ENCODE results near the gene RAD51B. TPM values are rescaled to one million over a fixed set of nuclear protein-coding genes. Genes with fewer than 3 reads are reported as not detected.

RAD51B gene
- total and polyA plus RNA-seq, 9 donors: 21.6 to 70.1 (median 35.1) TPM

GRCh38 chr14:68473794-68474193, 654.2 kb downstream of the RAD51B start:
- DNase-seq: no peak
- H3K4me1 ChIP-seq (ENCODE audit: insufficient read depth): no peaks in the 10 kb centered on the region
- no peaks in the 10 kb centered on the region for H3K36me3 ChIP-seq
- H3K9me3 ChIP-seq: no peaks in the 10 kb centered on the region
- 81 to 91% (median 83%) methylated on average over 2 of the region's 2 CpGs for WGBS, 3 donors
- no peaks in the 10 kb centered on the region for H3K27me3 ChIP-seq
- H3K27ac ChIP-seq: no peak overlapping the region
- no peak overlapping the region for H3K4me3 ChIP-seq
- intact Hi-C loops (cut with DNase I): no loop called here
- no peak for TF ChIP-seq CTCF (IDR thresholded peaks at IDR 0.05)
- TF ChIP-seq EP300 (IDR thresholded peaks at IDR 0.05): no peak
- no peak for TF ChIP-seq POLR2A (IDR thresholded peaks at IDR 0.05)

- DNase-seq: no peak
- no peak overlapping the region for H3K27ac ChIP-seq
- H3K4me1 ChIP-seq (ENCODE audit: insufficient read depth): peaks cover 2% of the 10 kb centered on the region
- TF ChIP-seq CTCF (IDR thresholded peaks at IDR 0.05) (no peak), EP300 (IDR thresholded peaks at IDR 0.05) (no peak), POLR2A (IDR thresholded peaks at IDR 0.05) (no peak)
- H3K9me3 ChIP-seq: no peaks in the 10 kb centered on the region
- no peak overlapping the region for H3K4me3 ChIP-seq
- intact Hi-C loops (cut with DNase I): no loop called here
- WGBS, 3 donors: 96 to 97% (median 96%) methylated on average over 4 of the region's 4 CpGs
- no peaks in the 10 kb centered on the region for H3K36me3 ChIP-seq
- no peaks in the 10 kb centered on the region for H3K27me3 ChIP-seq
These were observed 655.2 kb downstream of the RAD51B start for GRCh38 chr14:68474741-68475140.

GRCh38 chr14:68475802-68476201, 656.2 kb downstream of the RAD51B start:
- Histone ChIP-seq H3K27me3 (no peaks in the 10 kb centered on the region), H3K4me1 (ENCODE audit: insufficient read depth) (peaks cover 2% of the 10 kb centered on the region), H3K9me3 (no peaks in the 10 kb centered on the region), H3K4me3 (no peak overlapping the region), H3K27ac (no peak overlapping the region), H3K36me3 (no peaks in the 10 kb centered on the region)
- TF ChIP-seq EP300 (IDR thresholded peaks at IDR 0.05) (no peak), CTCF (IDR thresholded peaks at IDR 0.05) (no peak), POLR2A (IDR thresholded peaks at IDR 0.05) (no peak)
- no peak for DNase-seq
- intact Hi-C loops (cut with DNase I): no loop called here

GRCh38 chr14:68476212-68477109, 656.9 kb downstream of the RAD51B start:
- Histone ChIP-seq H3K27ac (no peak overlapping the region), H3K4me3 (no peak overlapping the region), H3K4me1 (ENCODE audit: insufficient read depth) (peaks cover 2% of the 10 kb centered on the region), H3K27me3 (no peaks in the 10 kb centered on the region), H3K9me3 (no peaks in the 10 kb centered on the region), H3K36me3 (no peaks in the 10 kb centered on the region)
- intact Hi-C loops (cut with DNase I): no loop called here
- TF ChIP-seq EP300 (IDR thresholded peaks at IDR 0.05) (peak; percentile 25), POLR2A (IDR thresholded peaks at IDR 0.05) (no peak)
- DNase-seq: peak in 1 of 5 donors; percentile 61
- 69 to 81% (median 75%) methylated on average over 10 of the region's 10 CpGs for WGBS, 3 donors

- H3K27me3 ChIP-seq: no peaks in the 10 kb centered on the region
These were observed 657.5 kb downstream of the RAD51B start for GRCh38 chr14:68477110-68477455.

More at GRCh38 chr14:68477110-68477455, 657.5 kb downstream of the RAD51B start:
- TF ChIP-seq POLR2A (IDR thresholded peaks at IDR 0.05): no peak
- TF ChIP-seq CTCF (IDR thresholded peaks at IDR 0.05): no peak
- TF ChIP-seq EP300 (IDR thresholded peaks at IDR 0.05): no peak
- intact Hi-C loops (cut with DNase I): no loop called here
- H3K27ac ChIP-seq: no peak overlapping the region
- no peaks in the 10 kb centered on the region for H3K9me3 ChIP-seq
- 92 to 99% (median 97%) methylated on average over 4 of the region's 4 CpGs for WGBS, 3 donors
- no peaks in the 10 kb centered on the region for H3K36me3 ChIP-seq
- H3K4me1 ChIP-seq (ENCODE audit: insufficient read depth): peaks cover 3% of the 10 kb centered on the region
- no peak for DNase-seq
- no peak overlapping the region for H3K4me3 ChIP-seq

All from ovary (tissue), 9 donors.